GM21526 (cell line): ENCODE measurements around the gene MIB2.
"Not testable (repeated sequence)": the region's sequence is repeated elsewhere in the genome, so short reads cannot be mapped to it uniquely, and the experiment has no call there.

Experiments used
- ATAC-seq: cut with Tn5 transposase; IDR thresholded peaks from one replicate; pipeline ENCODE4 v1.9.1; 2021; ENCODE audit warnings: moderate library complexity; ENCODE audit not compliant: unreplicated experiment, low FRiP score

MIB2 gene

DNA sequence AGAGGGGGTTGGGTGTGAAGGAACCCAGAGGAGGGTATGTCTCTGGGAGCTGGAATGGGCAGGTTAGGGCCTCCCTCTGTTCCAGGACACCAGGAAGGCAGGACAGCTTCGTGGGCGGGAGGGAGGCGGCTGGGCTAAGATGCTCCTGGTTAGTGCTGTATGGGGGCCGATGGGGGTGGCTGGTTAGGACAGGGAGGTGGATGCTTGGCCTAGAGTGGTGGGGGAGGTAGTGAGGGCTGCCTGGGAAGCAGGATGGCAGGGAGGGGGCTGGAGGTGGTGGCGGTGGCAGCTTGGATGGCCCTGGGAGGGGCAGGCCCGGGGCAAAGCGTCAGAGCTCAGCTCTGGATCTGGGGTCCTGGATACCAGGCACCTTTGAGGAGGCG lies 10.5 kb downstream of the MIB2 start:
- no peak for ATAC-seq

DNA sequence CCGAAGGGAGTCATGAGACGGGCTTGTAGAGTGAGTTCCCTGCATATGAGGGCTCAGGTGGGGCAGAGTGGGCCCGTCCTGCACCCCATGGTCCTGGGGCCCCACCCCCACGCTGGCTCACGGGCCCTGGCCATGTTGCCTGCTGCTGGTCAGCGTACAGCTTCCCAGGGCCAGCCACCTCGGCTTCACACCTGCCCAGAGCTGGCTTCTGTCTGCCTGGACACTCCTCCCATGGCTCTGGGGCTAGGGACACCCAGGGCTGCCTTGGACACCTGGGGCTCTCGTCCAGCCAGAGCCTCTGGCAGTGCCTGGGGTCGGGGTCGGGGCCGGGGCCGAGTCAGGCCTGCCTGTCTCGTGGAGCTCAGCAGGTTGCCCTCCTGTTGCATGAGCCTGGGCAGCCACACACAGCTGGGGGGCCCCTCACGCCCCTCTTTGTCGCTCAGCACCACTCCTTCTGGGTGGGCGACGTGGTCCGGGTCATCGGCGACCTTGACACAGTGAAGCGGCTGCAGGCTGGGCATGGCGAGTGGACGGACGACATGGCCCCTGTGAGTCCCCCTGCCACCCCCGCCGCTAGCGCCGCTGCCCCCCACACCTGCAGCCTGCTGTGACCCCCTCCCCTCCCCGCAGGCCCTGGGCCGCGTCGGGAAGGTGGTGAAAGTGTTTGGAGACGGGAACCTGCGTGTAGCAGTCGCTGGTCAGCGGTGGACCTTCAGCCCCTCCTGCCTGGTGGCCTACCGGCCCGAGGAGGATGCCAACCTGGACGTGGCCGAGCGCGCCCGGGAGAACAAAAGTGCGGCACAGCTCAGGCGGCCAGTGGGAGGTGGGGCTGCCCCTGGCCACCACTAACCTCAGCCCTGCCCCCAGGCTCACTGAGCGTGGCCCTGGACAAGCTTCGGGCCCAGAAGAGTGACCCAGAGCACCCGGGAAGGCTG lies 11.2 kb downstream of the MIB2 start:
- no peak for ATAC-seq

- ATAC-seq: no peak
These were observed 12.0 kb downstream of the MIB2 start for GRCh38 chr1:1627261-1627828.

DNA sequence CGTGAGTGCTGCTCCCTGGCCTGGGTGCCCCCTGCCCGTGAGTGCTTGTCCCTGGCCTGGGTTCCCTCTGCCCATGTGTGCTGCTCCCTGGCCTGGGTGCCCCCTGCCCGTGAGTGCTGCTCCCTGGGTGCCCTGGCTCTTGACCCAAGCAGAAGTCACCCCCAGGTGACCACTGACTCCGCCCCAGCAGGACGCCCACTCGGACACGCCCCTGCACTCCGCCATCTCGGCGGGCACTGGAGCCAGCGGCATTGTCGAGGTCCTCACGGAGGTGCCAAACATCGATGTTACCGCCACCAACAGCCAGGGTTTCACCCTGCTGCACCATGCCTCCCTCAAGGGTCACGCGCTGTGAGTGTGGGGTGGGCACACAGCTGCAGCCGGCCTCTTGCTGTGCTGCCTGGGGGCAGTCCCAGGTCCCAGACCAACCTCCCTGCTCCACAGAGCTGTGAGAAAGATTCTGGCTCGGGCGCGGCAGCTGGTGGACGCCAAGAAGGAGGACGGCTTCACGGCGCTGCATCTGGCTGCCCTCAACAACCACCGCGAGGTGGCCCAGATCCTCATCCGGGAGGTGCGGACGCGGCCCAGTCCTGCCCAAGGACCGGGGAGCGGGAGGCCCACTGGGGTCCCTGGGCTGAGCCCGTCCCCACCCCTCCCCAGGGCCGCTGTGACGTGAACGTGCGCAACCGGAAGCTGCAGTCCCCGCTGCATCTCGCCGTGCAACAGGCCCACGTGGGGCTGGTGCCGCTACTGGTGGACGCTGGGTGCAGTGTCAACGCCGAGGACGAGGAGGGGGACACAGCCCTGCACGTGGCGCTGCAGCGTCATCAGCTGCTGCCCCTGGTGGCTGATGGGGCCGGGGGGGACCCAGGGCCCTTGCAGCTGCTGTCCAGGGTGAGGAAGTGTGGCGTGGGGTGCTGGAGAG lies 12.8 kb downstream of the MIB2 start:
- no peak for ATAC-seq

DNA sequence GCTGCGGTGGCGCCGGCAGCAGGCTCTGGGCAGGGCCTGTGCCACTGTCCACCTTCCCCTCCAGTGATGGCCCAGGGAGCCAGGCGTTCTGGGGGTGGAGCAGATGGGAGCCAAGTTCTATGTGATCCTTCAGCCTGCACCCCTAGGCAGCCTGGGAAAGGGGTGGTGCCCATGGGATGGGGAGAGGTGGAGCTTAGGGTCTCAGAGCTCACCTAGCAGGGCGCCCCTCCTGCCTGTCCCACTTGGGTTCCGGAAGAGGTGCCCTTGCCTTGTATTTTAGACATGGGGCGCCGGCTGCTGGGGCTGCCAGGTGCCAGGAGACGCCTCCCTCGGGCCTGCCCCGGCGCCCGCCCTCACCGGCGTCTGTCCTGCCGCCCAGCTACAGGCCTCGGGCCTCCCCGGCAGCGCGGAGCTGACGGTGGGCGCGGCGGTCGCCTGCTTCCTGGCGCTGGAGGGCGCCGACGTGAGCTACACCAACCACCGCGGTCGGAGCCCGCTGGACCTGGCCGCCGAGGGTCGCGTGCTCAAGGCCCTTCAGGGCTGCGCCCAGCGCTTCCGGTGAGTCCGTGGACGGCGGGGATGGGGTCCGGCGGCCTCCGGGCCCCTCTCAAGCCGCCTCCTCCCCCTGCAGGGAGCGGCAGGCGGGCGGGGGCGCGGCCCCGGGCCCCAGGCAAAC lies 13.6 kb downstream of the MIB2 start:
- no peak for ATAC-seq

GRCh38 chr1:1629430-1630190 lies 14.3 kb downstream of the MIB2 start:
- ATAC-seq: no peak

GRCh38 chr1:1630191-1630964 lies 15.1 kb downstream of the MIB2 start:
- no peak for ATAC-seq

DNA sequence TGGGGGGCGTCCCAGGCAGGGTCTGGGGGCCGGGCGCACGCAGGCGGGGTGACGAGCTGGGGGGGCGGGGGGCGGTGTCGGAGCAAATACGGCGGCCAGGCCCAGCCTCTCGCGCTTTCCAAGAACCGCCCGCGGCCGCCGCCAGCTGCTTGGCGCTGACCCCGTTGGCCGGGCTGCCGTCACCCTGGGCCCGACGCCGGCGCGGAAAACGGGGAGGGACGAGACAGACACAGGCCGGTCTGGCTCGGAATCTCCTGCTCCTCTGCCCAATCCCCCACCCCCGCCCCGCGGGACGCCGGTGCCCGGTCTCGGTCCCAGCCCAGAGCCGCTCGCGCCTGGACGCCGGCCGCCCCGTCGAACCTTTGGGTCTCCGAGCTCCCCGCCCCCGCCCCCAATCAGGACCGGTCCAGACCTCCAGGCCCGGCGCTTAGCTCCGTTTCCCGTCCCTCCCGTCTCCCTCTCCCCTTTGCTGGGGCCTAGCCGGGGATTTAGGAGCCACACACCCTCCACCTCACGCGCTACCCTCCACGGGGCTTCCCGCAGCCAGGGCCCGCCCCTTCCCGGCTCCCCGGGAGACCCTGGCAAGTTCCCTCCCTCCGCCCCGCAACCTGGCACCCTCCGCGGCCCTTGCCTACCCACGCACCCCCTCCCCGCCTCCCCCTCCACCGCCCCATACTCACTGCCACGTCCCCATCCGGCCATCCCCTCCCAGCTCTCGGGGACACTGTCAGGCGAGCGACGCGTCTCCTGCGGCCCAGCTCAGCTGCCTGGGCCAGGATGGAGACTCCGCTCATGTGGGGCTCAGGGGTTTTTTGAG lies 15.9 kb downstream of the MIB2 start:
- ATAC-seq: no peak

DNA sequence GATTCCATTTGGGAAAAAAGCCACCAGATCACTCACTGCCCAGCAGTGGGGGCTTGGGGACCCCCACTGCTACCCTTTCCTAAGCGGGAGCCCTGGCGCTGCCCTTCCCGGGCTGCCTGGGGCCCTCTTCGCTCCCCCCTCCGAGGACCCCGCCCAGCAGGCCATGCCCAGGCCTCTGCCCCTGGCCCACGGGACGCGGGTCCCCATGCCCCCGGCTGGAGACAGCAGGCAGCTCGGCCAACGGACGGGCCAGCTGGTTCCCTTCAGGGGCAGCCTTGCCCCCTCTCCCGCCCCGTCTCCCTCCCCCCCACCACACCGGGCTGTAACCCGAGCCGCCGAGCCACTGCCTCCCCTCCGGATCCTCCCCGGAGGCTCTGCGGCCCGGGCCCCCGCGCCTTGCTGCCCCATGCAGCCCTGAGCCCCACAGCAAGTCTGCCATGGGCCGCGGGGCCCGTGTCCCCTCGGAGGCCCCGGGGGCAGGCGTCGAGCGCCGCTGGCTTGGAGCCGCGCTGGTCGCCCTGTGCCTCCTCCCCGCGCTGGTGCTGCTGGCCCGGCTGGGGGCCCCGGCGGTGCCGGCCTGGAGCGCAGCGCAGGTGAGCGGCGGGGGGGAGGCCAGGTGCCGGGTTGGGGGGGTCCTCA lies 16.6 kb downstream of the MIB2 start, which contains the start of gene MMP23B:
Gene MMP23B (plus strand): TSS at position 392 of the 639 bp plus-strand sequence. CDS start 46 bp downstream, at position 438.
- no peak for ATAC-seq

GRCh38 chr1:1633409-1633808 lies 18.1 kb downstream of the MIB2 start:
- ATAC-seq: not testable (repeated sequence)

DNA sequence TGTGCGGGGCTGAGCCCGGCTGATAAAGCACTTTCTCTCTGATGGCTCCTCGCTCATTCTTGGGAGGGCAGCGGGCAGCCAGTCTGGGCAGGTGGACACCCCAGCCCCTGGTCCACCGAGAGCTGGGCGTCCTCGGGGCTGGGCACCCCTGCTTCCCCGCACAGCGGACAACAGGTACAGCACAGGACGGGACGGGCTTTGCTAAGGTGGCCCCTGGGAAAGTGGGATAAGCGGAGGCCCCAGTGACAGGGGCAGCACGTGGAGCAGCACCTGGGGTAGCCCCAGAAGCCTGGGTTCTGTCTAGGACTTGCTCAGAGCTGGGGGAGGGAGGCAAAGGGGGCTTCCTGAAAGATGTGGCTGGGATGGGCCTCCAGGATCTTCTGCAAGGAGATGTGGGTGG lies 19.3 kb downstream of the MIB2 start:
- ATAC-seq: not testable (repeated sequence)

GRCh38 chr1:1636621-1637478 lies 21.6 kb downstream of the MIB2 start:
- ATAC-seq: not testable (repeated sequence)

- ATAC-seq: not testable (repeated sequence)
These were observed 22.2 kb downstream of the MIB2 start for GRCh38 chr1:1637479-1637875.

DNA sequence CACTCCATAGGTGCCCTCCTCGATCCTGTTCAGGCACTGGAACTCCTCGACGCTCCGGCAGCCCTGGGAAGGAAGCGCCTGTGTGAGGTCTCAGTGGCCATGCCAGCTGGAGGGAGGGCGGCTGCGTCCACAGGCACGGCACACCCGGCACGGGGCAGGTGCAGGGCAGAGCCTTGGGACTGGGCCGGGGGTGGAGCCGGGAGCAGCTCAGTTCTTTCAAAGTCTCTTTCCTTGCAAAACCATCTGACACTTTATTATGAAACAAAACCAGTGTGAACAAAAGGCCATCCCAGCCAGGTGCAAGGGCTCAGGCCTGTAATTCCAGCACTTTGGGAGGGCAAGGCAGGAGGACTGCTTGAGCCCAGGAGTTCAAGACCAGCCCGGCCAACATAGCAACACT lies 23.2 kb downstream of the MIB2 start:
- ATAC-seq: not testable (repeated sequence)

- not testable (repeated sequence) for ATAC-seq
These were observed 24.1 kb downstream of the MIB2 start for GRCh38 chr1:1639368-1639767.

DNA sequence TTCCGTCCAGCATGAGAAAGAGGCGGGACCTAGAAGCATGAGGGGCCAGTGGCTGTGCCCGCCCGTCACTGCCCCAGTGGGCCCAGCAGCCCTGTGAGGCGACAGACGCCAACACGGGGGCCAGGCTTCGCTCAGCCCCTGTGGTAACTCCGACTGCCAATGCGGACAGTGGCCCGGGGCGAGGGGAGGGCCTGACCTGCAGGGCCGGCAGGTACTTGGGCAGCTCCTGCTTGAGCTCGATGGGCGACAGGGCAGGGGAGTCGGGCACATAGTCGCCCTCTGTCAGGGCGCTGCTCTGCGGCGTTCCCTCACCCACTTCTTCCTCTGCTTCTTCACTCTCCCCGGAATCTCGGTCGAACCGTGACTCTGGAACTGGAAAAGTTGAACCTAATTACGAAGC lies 24.8 kb downstream of the MIB2 start:
- ATAC-seq: not testable (repeated sequence)
